Right cardiac atrium (tissue), 5 donors: ENCODE results near the gene CKS1B. TPM values are rescaled to one million over a fixed set of nuclear protein-coding genes. Genes with fewer than 3 reads are reported as not detected.
A peak's percentile ranks its signal among the peaks of the same experiment; 100 is the strongest.
"Not testable (repeated sequence)": the region's sequence is repeated elsewhere in the genome, so short reads cannot be mapped to it uniquely, and the experiment has no call there.

ENCODE experiments used
- ATAC-seq, 2 donors: fragments of 200-7000 bp; cut with Tn5 transposase; one replicate each; pipeline versions ENCODE4 v1.8.0 to v1.9.1; 2020; ENCODE audit warnings: moderate library complexity in 2 of 2, mild to moderate bottlenecking in 1 of 2
- DNase-seq, 3 donors: peaks; one replicate each; pipeline ENCODE4 v3.0.0-alpha.2; 2020
- H3K27ac ChIP-seq: one replicate; pipeline ENCODE4 v1.5.1; 2013; ENCODE audit warnings: mild to moderate bottlenecking, low read length, control low read depth, moderate library complexity
- H3K27me3 ChIP-seq: one replicate; pipeline ENCODE4 v1.6.1; 2013; ENCODE audit not compliant: control insufficient read depth, insufficient read depth
- H3K4me1 ChIP-seq: one replicate; pipeline ENCODE4 v1.6.1; 2013; ENCODE audit warnings: low read length; ENCODE audit not compliant: control insufficient read depth, insufficient read depth
- H3K4me3 ChIP-seq: one replicate; pipeline ENCODE4 v1.5.1; 2013; ENCODE audit warnings: low read length, control low read depth
- H3K9me3 ChIP-seq: one replicate; pipeline ENCODE4 v1.6.1; 2013; ENCODE audit warnings: low read length; ENCODE audit not compliant: control insufficient read depth
- WGBS: extraction: QIAGEN DNeasy Blood & Tissue Kit; methylation state at CpG from one replicate; pipeline ENCODE4 v1.1.7; 2013; 5-methylcytosine and 5-hydroxymethylcytosine counted together
- intact Hi-C, 4 donors: fragments of 100-400 bp; cut with DNase I; formaldehyde crosslinking; loops; one replicate each; pipeline versions ENCODE4 v1.11.0 to v1.14.0; 2022 to 2023
- polyA plus RNA-seq: library from polyadenylated mRNA; stranded (reverse); fragments of 200-250 nt; gene quantifications from one replicate; pipeline ENCODE4 v1.2.3, GENCODE V29; 2013
- total RNA-seq, 4 donors: library from RNA; stranded (reverse); fragmentation: NEBNext Ultra II Directional; extraction: Animal tissue kit (Norgen Biotek cat#: 25700); gene quantifications; one replicate each; pipeline ENCODE4 v1.2.1, GENCODE V29; 2021
- donor health status: healthy with polysubstance abuse.
- donor health status: DM: no; HTN: yes; CAD: no.
- donor health status: DM: no; HTN: no; CAD: no.
- donor health status: DM: no; HTN: yes; CAD: no; lungs with severe emphysema.
- donor health status: DM: yes; HTN: yes; CAD: no.

Gene CKS1B
- total and polyA plus RNA-seq, 5 donors: 19.9 to 28.9 (median 25.4) TPM

GRCh38 chr1:154974808-154975408 lies 427 bp downstream of the CKS1B start:
- peak; percentile 61 to 72 for ATAC-seq
- WGBS: under 1% methylated on average over 30 of the region's 30 CpGs
- Histone ChIP-seq H3K27ac (peak overlapping the region; percentile 91), H3K27me3 (no peaks in the 10 kb centered on the region), H3K9me3 (no peaks in the 10 kb centered on the region), H3K4me3 (peak overlapping the region; percentile 67), H3K4me1 (peaks cover 14% of the 10 kb centered on the region)
- intact Hi-C loops: loop anchor here in 1 of 4 donors (10.0 kb wide), 1 partner anchor 90 kb away; the partner anchor contains the start of gene EFNA4
- peak; percentile 96 to 97 (median 97) for DNase-seq

GRCh38 chr1:154975409-154976059 lies 1.1 kb downstream of the CKS1B start:
- Histone ChIP-seq H3K4me1 (peaks cover 9% of the 10 kb centered on the region), H3K4me3 (peak overlapping the region; percentile 67), H3K27me3 (no peaks in the 10 kb centered on the region), H3K27ac (peak overlapping the region; percentile 91), H3K9me3 (no peaks in the 10 kb centered on the region)
- DNase-seq (peak; percentile 68 to 81 (median 78)), ATAC-seq (no peak)
- under 1% methylated on average over 24 of the region's 24 CpGs for WGBS
- intact Hi-C loops: loop anchor here in 1 of 4 donors (10.0 kb wide), 1 partner anchor 89 kb away; the partner anchor contains the start of gene EFNA4

GRCh38 chr1:154977762-154978161 lies 3.3 kb downstream of the CKS1B start:
- H3K4me1 ChIP-seq, DNase-seq, H3K27me3 ChIP-seq, H3K27ac ChIP-seq, H3K4me3 ChIP-seq, H3K9me3 ChIP-seq, ATAC-seq: not testable (repeated sequence)
- intact Hi-C loops: loop anchor here in 1 of 4 donors (10.0 kb wide), 1 partner anchor 87 kb away; the partner anchor contains the start of gene EFNA4
- WGBS: 69% methylated on average over 3 of the region's 3 CpGs

GRCh38 chr1:154978360-154978759 lies 3.9 kb downstream of the CKS1B start:
- intact Hi-C loops: loop anchor here in 1 of 4 donors (10.0 kb wide), 1 partner anchor 86 kb away; the partner anchor contains the start of gene EFNA4
- no peaks in the 10 kb centered on the region for H3K9me3 ChIP-seq
- no peak overlapping the region for H3K4me3 ChIP-seq
- 95% methylated on average over 3 of the region's 3 CpGs for WGBS
- no peak for ATAC-seq
- H3K4me1 ChIP-seq: peaks cover 4% of the 10 kb centered on the region
- no peak for DNase-seq
- no peak overlapping the region for H3K27ac ChIP-seq
- H3K27me3 ChIP-seq: no peaks in the 10 kb centered on the region

GRCh38 chr1:154982341-154982740 lies 7.9 kb downstream of the CKS1B start:
- Histone ChIP-seq H3K27ac (no peak overlapping the region), H3K4me3 (peak overlapping the region; percentile 91), H3K9me3 (no peaks in the 10 kb centered on the region), H3K27me3 (no peaks in the 10 kb centered on the region), H3K4me1 (peaks cover 6% of the 10 kb centered on the region)
- whole genome bisulfite sequencing: 64% methylated on average over 6 of the region's 6 CpGs
- intact Hi-C loops: no loop called here
- DNase-seq: no peak
- no peak for ATAC-seq

- peak; percentile 92 to 97 (median 96) for DNase-seq
- H3K4me3 ChIP-seq: peak within 1 kb of the TSS; percentile 91
- peaks cover 7% of the 10 kb centered on the region for H3K4me1 ChIP-seq
- peak; percentile 100 for ATAC-seq
- H3K27me3 ChIP-seq: no peaks in the 10 kb centered on the region
- peak within 1 kb of the TSS; percentile 46 for H3K27ac ChIP-seq
- H3K9me3 ChIP-seq: no peaks in the 10 kb centered on the region
- intact Hi-C loops: no loop called here
- WGBS: under 1% methylated on average over 26 of the region's 26 CpGs
Observed at GRCh38 chr1:154982897-154983648, 8.6 kb downstream of the CKS1B start, which contains the start of gene FLAD1. FLAD1 (plus strand) TSS chr1:154983344; CDS start chr1:154983695, 351 bp downstream.

- DNase-seq: peak in 1 of 3 donors; percentile 40
- ATAC-seq: no peak
- 16% methylated on average over 17 of the region's 17 CpGs for WGBS
- H3K27me3 ChIP-seq: no peaks in the 10 kb centered on the region
- H3K4me3 ChIP-seq: peak overlapping the region; percentile 91
- peaks cover 7% of the 10 kb centered on the region for H3K4me1 ChIP-seq
- intact Hi-C loops: no loop called here
- H3K9me3 ChIP-seq: no peaks in the 10 kb centered on the region
- H3K27ac ChIP-seq: no peak overlapping the region
Observed at GRCh38 chr1:154983776-154984466, 9.4 kb downstream of the CKS1B start.

GRCh38 chr1:154986736-154987135 lies 12.3 kb downstream of the CKS1B start:
- H3K4me1 ChIP-seq, DNase-seq, intact Hi-C loops: not testable (repeated sequence)

GRCh38 chr1:154987326-154987725 lies 12.8 kb downstream of the CKS1B start:
- intact Hi-C loops: no loop called here
- H3K27ac ChIP-seq: no peak overlapping the region
- H3K4me1 ChIP-seq: peaks cover 6% of the 10 kb centered on the region
- H3K4me3 ChIP-seq: no peak overlapping the region
- WGBS: 62% methylated on average over 6 of the region's 6 CpGs
- no peaks in the 10 kb centered on the region for H3K9me3 ChIP-seq
- no peaks in the 10 kb centered on the region for H3K27me3 ChIP-seq
- peak in 1 of 3 donors; percentile 21 for DNase-seq
- no peak for ATAC-seq

More at GRCh38 chr1:154986736-154987135, 12.3 kb downstream of the CKS1B start:
- H3K27me3 ChIP-seq, ATAC-seq, H3K9me3 ChIP-seq, H3K4me3 ChIP-seq, H3K27ac ChIP-seq: not testable (repeated sequence)
- 91% methylated on average over 4 of the region's 4 CpGs for WGBS
